Astrocyte (in vitro differentiated cells and primary cell): ENCODE measurements around the gene WDR33.

Experiments
- CTCF ChIP-seq: IDR thresholded peaks from 2 replicates; pipeline ENCODE4 v1.5.1; 2011; ENCODE audit warnings: low read depth, mild to moderate bottlenecking, inconsistent platforms, low read length, moderate library complexity; ENCODE audit not compliant: insufficient read depth
- EZH2 ChIP-seq: IDR thresholded peaks from 2 replicates; pipeline ENCODE4 v1.6.1; 2012; ENCODE audit warnings: mild to moderate bottlenecking, low read length, inconsistent platforms; ENCODE audit not compliant: insufficient read depth

- TF ChIP-seq CTCF: no peak
- TF ChIP-seq EZH2: no peak
Measured at GRCh38 chr2:127733816-127734537, 77.0 kb downstream of the WDR33 start.
